ENCODE data around the gene SNRNP40. TPM values are rescaled to one million over a fixed set of nuclear protein-coding genes. Genes with fewer than 3 reads are reported as not detected.

SNRNP40 gene
- 67.8 and 141 TPM in 2 replicates for total RNA-seq

GRCh38 chr1:31296486-31297276 is at the start of gene SNRNP40, which contains the start of gene ZCCHC17:
Gene SNRNP40, minus strand, starts transcription at chr1:31296788. Its CDS starts 37 bp downstream, at chr1:31296751.
Gene ZCCHC17, plus strand, starts transcription at chr1:31297032. Its CDS starts 13,067 bp downstream, at chr1:31310099.

GRCh38 chr1:31239653-31240241 is 56.8 kb downstream of the SNRNP40 start, which contains the start of gene NKAIN1:
Gene NKAIN1, minus strand, starts transcription at chr1:31239887. Its CDS starts 340 bp downstream, at chr1:31239547.

Other genes starting within 250 kb of the SNRNP40 start
- gene PUM1, start 231.1 kb downstream of the SNRNP40 start, total RNA-seq = 61.5 and 78.2 TPM in 2 replicates
- 1.4 TPM in 1 of 2 replicates, not detected in the other for gene NKAIN1, start 56.9 kb downstream of the SNRNP40 start, total RNA-seq
- gene ZCCHC17, start 244 bp upstream of the SNRNP40 start, total RNA-seq = 33.7 and 36.2 TPM in 2 replicates
- 15.2 and 263 TPM in 2 replicates for gene FABP3, start 76.3 kb upstream of the SNRNP40 start, total RNA-seq
- gene SERINC2, start 116.4 kb upstream of the SNRNP40 start, total RNA-seq = 17.7 and 46.4 TPM in 2 replicates

Measured in placental pericyte (primary cell).